CD14-positive monocyte (primary cell): ENCODE measurements around the gene FIZ1. TPM values are rescaled to one million over a fixed set of nuclear protein-coding genes. Genes with fewer than 3 reads are reported as not detected.

Source experiments
- DNase-seq, 3 donors: peaks; one replicate each; pipeline ENCODE4 v3.0.0-alpha.2; 2011 to 2022
- H2AFZ ChIP-seq: 2 replicates; pipeline ENCODE4 v1.6.0; 2012; ENCODE audit warnings: mild to moderate bottlenecking, low read depth, low read length, inconsistent platforms; ENCODE audit not compliant: insufficient read depth, poor library complexity, severe bottlenecking
- H3K27ac ChIP-seq, 2 donors: 1 replicate in 1 of 2; 2 replicates in 1 of 2; pipeline ENCODE4 v1.5.1; 2012 to 2013; ENCODE audit warnings: low read length in 2 of 2, control low read depth in 1 of 2, inconsistent platforms in 1 of 2, low read depth in 1 of 2, mild to moderate bottlenecking in 1 of 2
- H3K27me3 ChIP-seq, 2 donors: one replicate each; pipeline versions ENCODE4 v1.6.0 to v1.6.1; 2011 to 2013; ENCODE audit warnings: low read length in 2 of 2; ENCODE audit not compliant: control insufficient read depth in 2 of 2, insufficient read depth in 2 of 2
- H3K36me3 ChIP-seq, 2 donors: replicated peaks in 1 of 2; 1 replicate in 1 of 2; 2 replicates in 1 of 2; pipeline versions ENCODE4 v1.5.1 to v1.6.1; 2012 to 2013; ENCODE audit warnings: low read length in 2 of 2, control low read depth in 1 of 2, inconsistent platforms in 1 of 2, mild to moderate bottlenecking in 1 of 2; ENCODE audit not compliant: insufficient read depth in 2 of 2, control insufficient read depth in 1 of 2
- H3K4me1 ChIP-seq, 2 donors: 1 replicate in 1 of 2; 2 replicates in 1 of 2; pipeline versions ENCODE4 v1.5.1 to v1.6.1; 2012 to 2013; ENCODE audit warnings: low read length in 2 of 2, control low read depth in 1 of 2, inconsistent platforms in 1 of 2, mild to moderate bottlenecking in 1 of 2, moderate library complexity in 1 of 2; ENCODE audit not compliant: insufficient read depth in 2 of 2, control insufficient read depth in 1 of 2
- H3K4me2 ChIP-seq: replicated peaks from 2 replicates; pipeline ENCODE3; 2012; ENCODE audit warnings: low read length, moderate library complexity, mild to moderate bottlenecking; ENCODE audit not compliant: poor library complexity, severe bottlenecking; ENCODE audit errors: extremely low read depth
- H3K4me3 ChIP-seq, 3 experiments: fragments of 200-600 bp in 1 of 3; sonication (generic) in 1 of 3; replicated peaks in 1 of 3; 1 replicate in 2 of 3; 2 replicates in 1 of 3; pipeline ENCODE4 v1.5.1; 2011 to 2013; ENCODE audit warnings: low read length in 3 of 3, mild to moderate bottlenecking in 3 of 3, control low read depth in 2 of 3, low read depth in 2 of 3, inconsistent platforms in 1 of 3, moderate library complexity in 1 of 3
- H3K79me2 ChIP-seq: 2 replicates; pipeline ENCODE4 v1.6.0; 2012; ENCODE audit warnings: mild to moderate bottlenecking, control low read depth, inconsistent platforms, low read length, moderate library complexity; ENCODE audit not compliant: insufficient read depth
- H3K9ac ChIP-seq: 2 replicates; pipeline ENCODE4 v1.6.0; 2017; ENCODE audit warnings: low read length, mild to moderate bottlenecking; ENCODE audit not compliant: insufficient read depth, poor library complexity, severe bottlenecking
- H3K9me3 ChIP-seq, 2 donors: replicated peaks in 1 of 2; 1 replicate in 1 of 2; 2 replicates in 1 of 2; pipeline versions ENCODE4 v1.5.1 to v1.6.1; 2012 to 2013; ENCODE audit warnings: low read length in 2 of 2, control low read depth in 1 of 2; ENCODE audit not compliant: control insufficient read depth in 1 of 2, insufficient read depth in 1 of 2
- H4K20me1 ChIP-seq: 2 replicates; pipeline ENCODE4 v1.6.0; 2012; ENCODE audit warnings: mild to moderate bottlenecking, low read length, control low read depth, moderate library complexity; ENCODE audit not compliant: insufficient read depth
- H3K27ac Mint-ChIP-seq, 7 donors: one replicate each; pipeline ENCODE4 v1.8.0; 2020; ENCODE audit warnings: mild to moderate bottlenecking in 7 of 7, mixed read lengths in 7 of 7, moderate library complexity in 6 of 7, inconsistent platforms in 2 of 7
- H3K27me3 Mint-ChIP-seq, 3 donors: one replicate each; pipeline ENCODE4 v1.8.0; 2021 to 2022; ENCODE audit warnings: low read depth in 3 of 3, mild to moderate bottlenecking in 3 of 3, mixed read lengths in 3 of 3, moderate library complexity in 3 of 3, inconsistent platforms in 1 of 3
- H3K36me3 Mint-ChIP-seq, 2 donors: one replicate each; pipeline ENCODE4 v1.8.0; 2020; ENCODE audit warnings: mixed read lengths in 2 of 2, inconsistent platforms in 1 of 2, mild to moderate bottlenecking in 1 of 2
- H3K4me1 Mint-ChIP-seq: one replicate; pipeline ENCODE4 v1.8.0; 2020; ENCODE audit warnings: mild to moderate bottlenecking, mixed read lengths
- H3K4me3 Mint-ChIP-seq, 2 donors: one replicate each; pipeline ENCODE4 v1.8.0; 2020; ENCODE audit warnings: mild to moderate bottlenecking in 2 of 2, mixed read lengths in 2 of 2, moderate library complexity in 1 of 2
- H3K9me3 Mint-ChIP-seq, 7 donors: one replicate each; pipeline ENCODE4 v1.8.0; 2020 to 2022; ENCODE audit warnings: mixed read lengths in 7 of 7, mild to moderate bottlenecking in 6 of 7, moderate library complexity in 6 of 7, inconsistent platforms in 2 of 7
- WGBS: methylation state at CpG from one replicate; pipeline ENCODE4 v1.1.5; 2013; ENCODE audit warnings: missing lambda C conversion rate; ENCODE audit not compliant: insufficient coverage; 5-methylcytosine and 5-hydroxymethylcytosine counted together
- intact Hi-C, 2 donors: fragments of 100-400 bp; cut with micrococcal nuclease; formaldehyde crosslinking; loops; one replicate each; pipeline versions ENCODE4 v1.15.0 to v1.15.1; 2023
- polyA plus RNA-seq, 3 donors: library from polyadenylated mRNA; depleted of rRNA in 1 of 3; unstranded in 2 of 3; stranded (reverse) in 1 of 3; fragments of 300-500 nt in 2 of 3; fragments of >200 nt in 1 of 3; fragmentation: Illumina TruSeq in 2 of 3; gene quantifications; 1 replicate in 2 of 3; 2 replicates in 1 of 3; pipeline ENCODE4 v1.2.3, GENCODE V29; 2012 to 2021
- TF ChIP-seq, protein P1 (sequence below): fragments of 200-600 bp; IDR thresholded peaks from one replicate; pipeline ENCODE4 v1.8.0; 2022; ENCODE audit warnings: antibody characterized with exemption, mild to moderate bottlenecking

Gene FIZ1
- polyA plus RNA-seq, 3 donors = 1.2 to 2.6 (median 1.6) TPM

GRCh38 chr19:55601084-55601483 lies 1.8 kb upstream of the FIZ1 start:
- H3K4me1 ChIP-seq = peaks cover 25 to 44% of the 10 kb centered on the region in 2 donors
- H2AFZ ChIP-seq = peak overlapping the region; percentile 81
- H4K20me1 ChIP-seq = no peaks in the 10 kb centered on the region
- peaks cover 0 to 8% (median 3%) of the 10 kb centered on the region in 7 donors for H3K9me3 Mint-ChIP-seq
- peaks cover 34% of the 10 kb centered on the region for H3K4me1 Mint-ChIP-seq
- peaks cover 0 to 1% of the 10 kb centered on the region in 2 donors for H3K9me3 ChIP-seq
- no peak for DNase-seq
- peak overlapping the region; percentile 60 to 92 (median 84) for H3K4me3 ChIP-seq
- H3K36me3 Mint-ChIP-seq = peaks cover 10 to 18% of the 10 kb centered on the region in 2 donors
- peak overlapping the region; percentile 86 for H3K9ac ChIP-seq
- peak overlapping the region; percentile 75 to 82 for H3K4me3 Mint-ChIP-seq
- H3K27ac Mint-ChIP-seq = peak overlapping the region; percentile 22 to 58 (median 46)
- 49% methylated on average over 4 of the region's 4 CpGs for WGBS
- intact Hi-C loops = loop anchor here in 1 of 2 donors (10.0 kb wide), 1 partner anchor 196 kb away; the partner anchor contains the start of gene UBE2S
- peaks cover 6 to 26% of the 10 kb centered on the region in 2 donors for H3K36me3 ChIP-seq
- TF ChIP-seq, protein P1, sequence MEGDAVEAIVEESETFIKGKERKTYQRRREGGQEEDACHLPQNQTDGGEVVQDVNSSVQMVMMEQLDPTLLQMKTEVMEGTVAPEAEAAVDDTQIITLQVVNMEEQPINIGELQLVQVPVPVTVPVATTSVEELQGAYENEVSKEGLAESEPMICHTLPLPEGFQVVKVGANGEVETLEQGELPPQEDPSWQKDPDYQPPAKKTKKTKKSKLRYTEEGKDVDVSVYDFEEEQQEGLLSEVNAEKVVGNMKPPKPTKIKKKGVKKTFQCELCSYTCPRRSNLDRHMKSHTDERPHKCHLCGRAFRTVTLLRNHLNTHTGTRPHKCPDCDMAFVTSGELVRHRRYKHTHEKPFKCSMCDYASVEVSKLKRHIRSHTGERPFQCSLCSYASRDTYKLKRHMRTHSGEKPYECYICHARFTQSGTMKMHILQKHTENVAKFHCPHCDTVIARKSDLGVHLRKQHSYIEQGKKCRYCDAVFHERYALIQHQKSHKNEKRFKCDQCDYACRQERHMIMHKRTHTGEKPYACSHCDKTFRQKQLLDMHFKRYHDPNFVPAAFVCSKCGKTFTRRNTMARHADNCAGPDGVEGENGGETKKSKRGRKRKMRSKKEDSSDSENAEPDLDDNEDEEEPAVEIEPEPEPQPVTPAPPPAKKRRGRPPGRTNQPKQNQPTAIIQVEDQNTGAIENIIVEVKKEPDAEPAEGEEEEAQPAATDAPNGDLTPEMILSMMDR = no peak
- no peaks in the 10 kb centered on the region for H3K27me3 ChIP-seq
- H3K27ac ChIP-seq = peak overlapping the region in 1 of 2 donors; percentile 66
- peak overlapping the region; percentile 97 for H3K4me2 ChIP-seq
- H3K27me3 Mint-ChIP-seq = no peaks in the 10 kb centered on the region
- peaks cover 46% of the 10 kb centered on the region for H3K79me2 ChIP-seq

DNA sequence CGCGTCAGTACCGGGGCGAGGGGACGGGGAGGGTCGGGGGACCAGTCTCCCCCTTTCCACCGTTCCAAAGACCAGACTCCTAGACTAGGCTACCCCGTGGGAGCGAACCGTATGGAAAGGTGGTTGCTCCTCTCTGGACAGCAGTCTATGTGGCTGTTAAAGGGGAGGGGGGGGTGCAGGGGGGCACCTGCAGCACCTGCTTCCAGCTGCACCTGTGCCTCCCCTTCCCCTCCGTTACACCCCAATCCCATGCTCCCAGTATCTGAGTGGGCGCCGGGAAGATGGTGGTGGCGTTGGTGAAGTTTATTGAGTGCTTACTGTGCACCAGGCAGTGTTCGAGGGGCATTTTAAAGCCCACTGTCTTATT lies 1.3 kb upstream of the FIZ1 start:
- Histone ChIP-seq H3K27ac (peak overlapping the region; percentile 43 to 66), H3K9ac (peak overlapping the region; percentile 86), H3K4me3 (peak overlapping the region; percentile 60 to 92 (median 84)), H2AFZ (peak overlapping the region; percentile 81), H3K4me1 (peaks cover 25 to 42% of the 10 kb centered on the region in 2 donors), H3K79me2 (peaks cover 42% of the 10 kb centered on the region), H3K9me3 (peaks cover 0 to 5% of the 10 kb centered on the region in 2 donors), H3K4me2 (peak overlapping the region; percentile 97), H3K27me3 (no peaks in the 10 kb centered on the region), H3K36me3 (peaks cover 10 to 30% of the 10 kb centered on the region in 2 donors), H4K20me1 (no peaks in the 10 kb centered on the region)
- WGBS = 0% methylated on average over 5 of the region's 15 CpGs
- peak overlapping the region in 5 of 7 donors; percentile 22 to 58 (median 49) for H3K27ac Mint-ChIP-seq
- TF ChIP-seq, protein P1 = no peak
- peaks cover 14 to 23% of the 10 kb centered on the region in 2 donors for H3K36me3 Mint-ChIP-seq
- peaks cover 32% of the 10 kb centered on the region for H3K4me1 Mint-ChIP-seq
- DNase-seq = no peak
- intact Hi-C loops = loop anchor here in 1 of 2 donors (10.0 kb wide), 1 partner anchor 196 kb away; the partner anchor contains the start of gene UBE2S
- H3K27me3 Mint-ChIP-seq = no peaks in the 10 kb centered on the region
- H3K4me3 Mint-ChIP-seq = peak overlapping the region; percentile 75 to 82
- H3K9me3 Mint-ChIP-seq = peaks cover 3 to 10% (median 7%) of the 10 kb centered on the region in 7 donors
